H1 (cell line): ENCODE measurements around the gene MXD4. TPM values are rescaled to one million over a fixed set of nuclear protein-coding genes. Genes with fewer than 3 reads are reported as not detected.

Experiments
- CTCF ChIA-PET: fragments of 300-600 bp; sonication (Branson Sonifier 250); formaldehyde crosslinking; loops from one replicate; lab custom pipeline; 2021; ENCODE audit not compliant: partially characterized antibody; lab: Charles Lee
- POLR2A ChIA-PET: fragments of 300-600 bp; sonication (Branson Sonifier 250); formaldehyde crosslinking; loops from one replicate; lab custom pipeline; 2021; ENCODE audit warnings: inconsistent platforms; ENCODE audit not compliant: partially characterized antibody; lab: Charles Lee
- DNase-seq, 2 experiments: peaks; one replicate each; pipeline versions ENCODE4 v3.0.0 to v3.0.0-alpha.2; 2010 to 2022; ENCODE audit warnings: low spot score in 2 of 2, low read depth in 1 of 2, mixed read lengths in 1 of 2
- FAIRE-seq: peaks from 2 replicates; lab custom pipeline; 2011; peaks lifted over from hg19 to GRCh38; lab: Jason Lieb, UNC
- H2AFZ ChIP-seq: 2 replicates; pipeline ENCODE4 v1.8.1; 2012; ENCODE audit warnings: low read length, inconsistent platforms
- H2AK5ac ChIP-seq: 2 replicates; pipeline ENCODE4 v1.6.1; 2013; ENCODE audit warnings: low read depth, low read length
- H2BK120ac ChIP-seq: replicated peaks from 2 replicates; pipeline ENCODE3; 2013; ENCODE audit warnings: low read depth, low read length, inconsistent platforms
- H2BK12ac ChIP-seq: 2 replicates; pipeline ENCODE4 v1.6.1; 2013; ENCODE audit warnings: low read depth, low read length
- H2BK15ac ChIP-seq: 2 replicates; pipeline ENCODE4 v1.6.1; 2013; ENCODE audit warnings: low read length
- H2BK20ac ChIP-seq: 2 replicates; pipeline ENCODE4 v1.6.1; 2013; ENCODE audit warnings: low read length
- H2BK5ac ChIP-seq: 2 replicates; pipeline ENCODE4 v1.6.1; 2013; ENCODE audit warnings: low read depth, low read length
- H3K14ac ChIP-seq: 2 replicates; pipeline ENCODE4 v1.6.1; 2013; ENCODE audit warnings: inconsistent platforms; ENCODE audit not compliant: insufficient read length
- H3K18ac ChIP-seq: 2 replicates; pipeline ENCODE4 v1.6.1; 2013; ENCODE audit warnings: low read length; ENCODE audit errors: extremely low read depth
- H3K23ac ChIP-seq: 2 replicates; pipeline ENCODE4 v1.6.1; 2013; ENCODE audit warnings: inconsistent platforms; ENCODE audit not compliant: insufficient read length
- H3K23me2 ChIP-seq: 2 replicates; pipeline ENCODE4 v1.6.1; 2013; ENCODE audit warnings: low read depth, low read length
- H3K27ac ChIP-seq: 2 replicates; pipeline ENCODE4 v1.6.1; 2011; ENCODE audit warnings: low read depth, low read length, inconsistent platforms
- H3K27me3 ChIP-seq, 4 experiments: replicated peaks in 1 of 4; 1 replicate in 1 of 4; 2 replicates in 3 of 4; pipeline versions ENCODE4 v1.6.1 to v1.8.1; 2011 to 2013; ENCODE audit warnings: low read length in 3 of 4, mild to moderate bottlenecking in 3 of 4, inconsistent platforms in 2 of 4, mixed read lengths in 2 of 4, moderate library complexity in 1 of 4; ENCODE audit not compliant: control insufficient read depth in 3 of 4, insufficient read depth in 3 of 4; ENCODE audit errors: extremely low read depth in 1 of 4
- H3K36me3 ChIP-seq, 4 experiments: 2 replicates each; pipeline versions ENCODE4 v1.6.1 to v1.8.1; 2011 to 2013; ENCODE audit warnings: mild to moderate bottlenecking in 4 of 4, low read length in 3 of 4, moderate library complexity in 2 of 4, control low read depth in 1 of 4, inconsistent platforms in 1 of 4; ENCODE audit not compliant: insufficient read depth in 4 of 4, control insufficient read depth in 2 of 4
- H3K4ac ChIP-seq: replicated peaks from 2 replicates; pipeline ENCODE3; 2013; ENCODE audit warnings: low read length, low read depth, mixed read lengths, inconsistent platforms; ENCODE audit not compliant: insufficient read length
- H3K4me1 ChIP-seq, 4 experiments: replicated peaks in 1 of 4; 1 replicate in 1 of 4; 2 replicates in 3 of 4; pipeline versions ENCODE4 v1.6.1 to v1.8.1; 2011 to 2013; ENCODE audit warnings: low read length in 3 of 4, inconsistent platforms in 2 of 4, mixed read lengths in 1 of 4; ENCODE audit not compliant: insufficient read depth in 4 of 4, control insufficient read depth in 3 of 4
- H3K4me2 ChIP-seq, 2 experiments: 2 replicates each; pipeline versions ENCODE4 v1.6.1 to v1.8.1; 2011 to 2013; ENCODE audit warnings: low read depth in 2 of 2, low read length in 2 of 2, control low read depth in 1 of 2, inconsistent platforms in 1 of 2, mild to moderate bottlenecking in 1 of 2; ENCODE audit not compliant: insufficient read depth in 1 of 2
- H3K4me3 ChIP-seq, 4 experiments: fragments of 200-600, 300-600 bp in 1 of 4; sonication (generic), shearing (Covaris generic), sonication (Bioruptor Twin) in 1 of 4; 2 replicates each; pipeline versions ENCODE4 v1.5.1 to v1.8.1; 2011 to 2016; ENCODE audit warnings: low read length in 4 of 4, low read depth in 3 of 4, control low read depth in 2 of 4, inconsistent platforms in 2 of 4, mild to moderate bottlenecking in 2 of 4, mixed read lengths in 1 of 4, moderate library complexity in 1 of 4; ENCODE audit not compliant: insufficient read depth in 2 of 4; ENCODE audit errors: extremely low read depth in 1 of 4
- H3K56ac ChIP-seq: replicated peaks from 2 replicates; pipeline ENCODE3; 2013; ENCODE audit warnings: low read depth, mild to moderate bottlenecking, mixed read lengths, low read length, inconsistent platforms; ENCODE audit not compliant: insufficient read length
- H3K79me1 ChIP-seq: 2 replicates; pipeline ENCODE4 v1.6.1; 2013; ENCODE audit warnings: low read depth, low read length, control low read depth
- H3K79me2 ChIP-seq, 2 experiments: 2 replicates each; pipeline versions ENCODE4 v1.6.1 to v1.8.1; 2012 to 2013; ENCODE audit warnings: low read length in 2 of 2, mild to moderate bottlenecking in 2 of 2, inconsistent platforms in 1 of 2; ENCODE audit not compliant: insufficient read depth in 2 of 2, control insufficient read depth in 1 of 2
- H3K9ac ChIP-seq, 4 experiments: replicated peaks in 1 of 4; 1 replicate in 1 of 4; 2 replicates in 3 of 4; pipeline versions ENCODE4 v1.6.1 to v1.8.1; 2011 to 2013; ENCODE audit warnings: low read depth in 3 of 4, low read length in 3 of 4, control low read depth in 2 of 4, mild to moderate bottlenecking in 2 of 4, moderate library complexity in 2 of 4, inconsistent platforms in 1 of 4; ENCODE audit errors: extremely low read depth in 1 of 4
- H3K9me3 ChIP-seq, 2 experiments: 2 replicates each; pipeline versions ENCODE4 v1.6.1 to v1.8.1; 2012 to 2013; ENCODE audit warnings: mild to moderate bottlenecking in 2 of 2, moderate library complexity in 2 of 2, control low read depth in 1 of 2, inconsistent platforms in 1 of 2, low read depth in 1 of 2, low read length in 1 of 2, mixed read lengths in 1 of 2; ENCODE audit not compliant: insufficient read depth in 2 of 2
- H4K20me1 ChIP-seq, 2 experiments: replicated peaks in 1 of 2; 2 replicates each; pipeline versions ENCODE3 to v1.8.1; 2011 to 2013; ENCODE audit warnings: inconsistent platforms in 2 of 2, low read length in 2 of 2, mild to moderate bottlenecking in 1 of 2; ENCODE audit not compliant: insufficient read depth in 2 of 2, control insufficient read depth in 1 of 2
- H4K5ac ChIP-seq: 2 replicates; pipeline ENCODE4 v1.6.1; 2013; ENCODE audit warnings: low read length, low read depth, mixed read lengths, inconsistent platforms; ENCODE audit not compliant: insufficient read length
- H4K8ac ChIP-seq: 2 replicates; pipeline ENCODE4 v1.8.0; 2013; ENCODE audit warnings: mild to moderate bottlenecking, moderate library complexity, low read length, inconsistent platforms; ENCODE audit not compliant: insufficient read depth; ENCODE audit errors: extremely low read depth
- H4K91ac ChIP-seq: replicated peaks from 2 replicates; pipeline ENCODE3; 2013; ENCODE audit warnings: low read length, mixed read lengths, inconsistent platforms; ENCODE audit not compliant: insufficient read length
- GABPA ChIP-seq: IDR thresholded peaks from 2 replicates; pipeline ENCODE4 v1.6.1; 2011; ENCODE audit warnings: mild to moderate bottlenecking, low read length, moderate library complexity, borderline replicate concordance; ENCODE audit not compliant: insufficient read depth
- GTF2F1 ChIP-seq: IDR thresholded peaks from 2 replicates; pipeline ENCODE4 v1.6.1; 2012; ENCODE audit warnings: low read depth, low read length, improper control_type of control experiment, borderline replicate concordance
- SAP30 ChIP-seq: fragments of 300-600 bp; sonication (generic); IDR thresholded peaks from 2 replicates; pipeline ENCODE4 v1.7.1; 2012; ENCODE audit warnings: low read length, moderate library complexity, mild to moderate bottlenecking, inconsistent platforms; ENCODE audit not compliant: insufficient read depth, insufficient replicate concordance
- SIN3A ChIP-seq, 2 experiments: IDR thresholded peaks in 1 of 2; conservative IDR thresholded peaks in 1 of 2; 2 replicates each; pipeline ENCODE4 v1.6.1; 2011 to 2012; ENCODE audit warnings: low read length in 2 of 2, improper control_type of control experiment in 1 of 2, low read depth in 1 of 2, mild to moderate bottlenecking in 1 of 2
- SP1 ChIP-seq: IDR thresholded peaks from 2 replicates; pipeline ENCODE4 v1.6.1; 2011; ENCODE audit warnings: low read depth, low read length
- TBP ChIP-seq: IDR thresholded peaks from 2 replicates; pipeline ENCODE4 v1.6.1; 2011; ENCODE audit warnings: low read depth, low read length, improper control_type of control experiment
- TEAD4 ChIP-seq: IDR thresholded peaks from 2 replicates; pipeline ENCODE4 v1.6.1; 2012; ENCODE audit warnings: low read depth, low read length, inconsistent platforms, mixed read lengths
- ZNF274 ChIP-seq: IDR thresholded peaks from 2 replicates; pipeline ENCODE4 v1.7.0; 2012; ENCODE audit warnings: low read length, borderline replicate concordance; ENCODE audit errors: extremely low read depth
- WGBS, 2 experiments: shearing (Covaris generic) in 1 of 2; methylation state at CpG; one replicate each; pipeline versions ENCODE4 v1.1.6 to v1.1.7; 2013 to 2015; ENCODE audit warnings: low lambda C conversion rate in 2 of 2, mixed read lengths in 2 of 2, inconsistent platforms in 1 of 2, low coverage in 1 of 2, missing lambda C conversion rate in 1 of 2; ENCODE audit not compliant: insufficient replicate concordance in 2 of 2, insufficient coverage in 1 of 2, insufficient read length in 1 of 2; ENCODE audit errors: extremely low coverage in 1 of 2, missing lambda C conversion rate in 1 of 2; 5-methylcytosine and 5-hydroxymethylcytosine counted together
- polyA plus RNA-seq, 7 experiments: library from polyadenylated mRNA; depleted of rRNA in 3 of 7; stranded (reverse) in 5 of 7; unstranded in 2 of 7; fragments of >200 nt in 5 of 7; fragments of 200-250 nt in 2 of 7; gene quantifications; 1 replicate in 5 of 7; 2 replicates in 1 of 7; 4 replicates in 1 of 7; pipeline versions ENCODE4 v1.2.1 to v1.2.3, GENCODE V29; 2011 to 2013; ENCODE audit warnings: missing spikeins in 2 of 7, mixed read lengths in 2 of 7
- total RNA-seq: library from RNA; stranded (reverse); fragmentation: NEBNext Ultra II Directional; extraction: Animal tissue kit (Norgen Biotek cat#: 25700); gene quantifications from 2 replicates; pipeline ENCODE4 v1.2.1, GENCODE V29; 2021

Gene MXD4
- total and polyA plus RNA-seq, 2 of the 8 experiments (the other 6 are each of a cell fraction or from before 2014, with no cell fraction given), result 18.0 to 20.8 TPM

DNA sequence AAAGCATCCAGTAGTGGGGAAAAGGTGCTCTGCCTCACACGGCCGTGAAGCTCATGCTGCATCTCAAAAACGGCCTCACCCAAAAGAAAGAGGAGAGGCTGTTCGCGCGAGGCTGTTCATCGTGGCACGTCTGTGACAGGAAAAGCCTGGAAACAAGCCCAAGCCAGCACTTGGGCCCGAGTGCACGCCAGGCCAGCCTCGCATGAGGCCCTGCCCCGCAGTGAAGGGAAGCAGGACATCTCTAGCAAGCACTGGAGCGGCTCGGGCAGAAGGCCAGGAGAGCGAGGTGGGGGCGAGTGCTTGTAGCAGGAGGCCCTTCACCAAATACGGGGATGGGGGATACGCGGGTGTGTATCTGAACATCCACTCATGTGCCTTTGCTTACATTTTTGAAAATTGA, 39.9 kb upstream of the MXD4 start:
- ChIA-PET CTCF (interaction anchor here (1.1 to 1.8 kb wide), 4 partner anchors 11 to 140 kb away, joined by 3 to 6 read pairs (median 5); no protein-coding TSS in a partner anchor), POLR2A (no interaction called here)
- no peak overlapping the region for H3K27ac ChIP-seq
- H2BK20ac ChIP-seq, result no peak overlapping the region
- no peaks in the 10 kb centered on the region; the same call in 1 of the 2 replicates for H3K79me1 ChIP-seq
- no peak overlapping the region for H3K14ac ChIP-seq
- no peaks in the 10 kb centered on the region; a peak in 1 of 7 replicates for H3K4me1 ChIP-seq
- H3K18ac ChIP-seq, result no peak overlapping the region
- no peak overlapping the region for H3K23ac ChIP-seq
- H3K9ac ChIP-seq, result no peak overlapping the region
- H3K4me3 ChIP-seq, result no peak overlapping the region
- TF ChIP-seq ZNF274 (no peak), TBP (no peak), GTF2F1 (no peak), TEAD4 (no peak), GABPA (no peak), SIN3A (conservative IDR thresholded peaks at IDR 0.05 in 1 of 2, IDR thresholded peaks at IDR 0.05 in 1 of 2; ENCODE audit: low read depth in 1 of 2, low read length in 2 of 2) (no peak), SAP30 (no peak), SP1 (no peak)
- no peak for DNase-seq
- H2BK12ac ChIP-seq, result no peak overlapping the region
- no peak overlapping the region for H4K5ac ChIP-seq
- no peak overlapping the region for H2AK5ac ChIP-seq
- H4K8ac ChIP-seq, result no peak overlapping the region
- H4K20me1 ChIP-seq, result no peaks in the 10 kb centered on the region
- no peak overlapping the region for H3K4ac ChIP-seq
- no peaks in the 10 kb centered on the region for H3K79me2 ChIP-seq
- H3K23me2 ChIP-seq, result no peaks in the 10 kb centered on the region
- no peak overlapping the region for H2BK120ac ChIP-seq
- no peak overlapping the region for H3K56ac ChIP-seq
- peaks cover 0 to 1% of the 10 kb centered on the region in 2 experiments; a peak in 1 of 4 replicates for H3K9me3 ChIP-seq
- H2BK5ac ChIP-seq, result no peak overlapping the region
- FAIRE-seq, result no peak
- no peak overlapping the region for H2BK15ac ChIP-seq
- no peak overlapping the region for H2AFZ ChIP-seq
- WGBS, 2 experiments, result 88% methylated on average over 19 of the region's 19 CpGs; no CpG with 5 or more reads in 1 of the 2 experiments
- no peaks in the 10 kb centered on the region for H3K36me3 ChIP-seq
- H4K91ac ChIP-seq, result no peak overlapping the region
- no peak overlapping the region for H3K4me2 ChIP-seq
- H3K27me3 ChIP-seq, result no peaks in the 10 kb centered on the region; a peak in 1 of 7 replicates
